GM19193 (cell line): ENCODE data around the gene PIGU.

Source experiments
- POLR2A ChIP-seq: IDR thresholded peaks from 4 replicates; pipeline ENCODE4 v1.6.1; 2011; ENCODE audit not compliant: insufficient read depth, insufficient read length; ENCODE audit errors: extremely low read depth

PIGU gene

GRCh38 chr20:34708621-34709043, 31.7 kb upstream of the PIGU start:
- TF ChIP-seq POLR2A, result no peak

- TF ChIP-seq POLR2A, result no peak
Measured at GRCh38 chr20:34706912-34707784, 30.3 kb upstream of the PIGU start.

GRCh38 chr20:34706302-34706875, 29.5 kb upstream of the PIGU start:
- TF ChIP-seq POLR2A, result no peak

GRCh38 chr20:34705397-34706301, 28.8 kb upstream of the PIGU start:
- TF ChIP-seq POLR2A, result no peak

GRCh38 chr20:34705008-34705396, 28.1 kb upstream of the PIGU start:
- TF ChIP-seq POLR2A, result no peak

- peak; percentile 50 for TF ChIP-seq POLR2A
Measured at GRCh38 chr20:34704177-34705007, 27.5 kb upstream of the PIGU start, which contains the start of gene TP53INP2. TP53INP2 (plus strand) TSS chr20:34704344; CDS start chr20:34708740, 4,396 bp downstream.

- TF ChIP-seq POLR2A, result no peak
Measured at GRCh38 chr20:34703424-34704176, 26.7 kb upstream of the PIGU start.

- TF ChIP-seq POLR2A, result no peak
Measured at GRCh38 chr20:34703061-34703423, 26.1 kb upstream of the PIGU start.

- TF ChIP-seq POLR2A, result no peak
Measured at GRCh38 chr20:34701405-34702085, 24.7 kb upstream of the PIGU start.

GRCh38 chr20:34693414-34693813, 16.5 kb upstream of the PIGU start:
- no peak for TF ChIP-seq POLR2A

- no peak for TF ChIP-seq POLR2A
Measured at GRCh38 chr20:34691838-34692237, 14.9 kb upstream of the PIGU start.

- no peak for TF ChIP-seq POLR2A
Measured at GRCh38 chr20:34689486-34689885, 12.6 kb upstream of the PIGU start.

- TF ChIP-seq POLR2A, result no peak
Measured at GRCh38 chr20:34683667-34684066, 6.8 kb upstream of the PIGU start.
